Aorta (tissue), 5 donors: ENCODE results near the gene MTHFSD. TPM values are rescaled to one million over a fixed set of nuclear protein-coding genes. Genes with fewer than 3 reads are reported as not detected.

Experiments
- ATAC-seq: fragments of 200-7000 bp; cut with Tn5 transposase; one replicate; pipeline ENCODE4 v1.9.1; 2022; ENCODE audit warnings: moderate library complexity; ENCODE audit not compliant: low FRiP score
- DNase-seq, 2 donors: peaks; one replicate each; pipeline ENCODE4 v3.0.0-alpha.2; 2020
- H3K27ac ChIP-seq, 2 donors: one replicate each; pipeline ENCODE4 v1.5.1; 2013; ENCODE audit warnings: low read length in 2 of 2, mild to moderate bottlenecking in 2 of 2, moderate library complexity in 2 of 2, control low read depth in 1 of 2, inconsistent platforms in 1 of 2, low read depth in 1 of 2
- H3K27me3 ChIP-seq, 2 donors: one replicate each; pipeline ENCODE4 v1.6.1; 2013; ENCODE audit warnings: control low read depth in 1 of 2, low read length in 1 of 2, mild to moderate bottlenecking in 1 of 2, moderate library complexity in 1 of 2; ENCODE audit not compliant: insufficient read depth in 2 of 2, control insufficient read depth in 1 of 2
- H3K36me3 ChIP-seq, 2 donors: one replicate each; pipeline ENCODE4 v1.6.1; 2013; ENCODE audit warnings: control low read depth in 1 of 2, low read length in 1 of 2, mild to moderate bottlenecking in 1 of 2; ENCODE audit not compliant: insufficient read depth in 2 of 2, control insufficient read depth in 1 of 2
- H3K4me1 ChIP-seq, 2 donors: one replicate each; pipeline ENCODE4 v1.6.1; 2013; ENCODE audit warnings: low read length in 2 of 2, control low read depth in 1 of 2, mild to moderate bottlenecking in 1 of 2, moderate library complexity in 1 of 2; ENCODE audit not compliant: insufficient read depth in 2 of 2, control insufficient read depth in 1 of 2
- H3K4me3 ChIP-seq, 2 donors: one replicate each; pipeline ENCODE4 v1.5.1; 2013; ENCODE audit warnings: low read length in 2 of 2, control low read depth in 1 of 2, mild to moderate bottlenecking in 1 of 2
- H3K9me3 ChIP-seq: one replicate; pipeline ENCODE4 v1.6.1; 2013; ENCODE audit warnings: mild to moderate bottlenecking, low read length; ENCODE audit not compliant: control insufficient read depth
- WGBS, 2 donors: extraction: QIAGEN DNeasy Blood & Tissue Kit; methylation state at CpG; one replicate each; pipeline ENCODE4 v1.1.7; 2013; 5-methylcytosine and 5-hydroxymethylcytosine counted together
- intact Hi-C, 2 donors: fragments of 100-400 bp; cut with DNase I; formaldehyde crosslinking; loops; one replicate each; pipeline versions ENCODE4 v1.14.2 to v1.15.0; 2022
- polyA plus RNA-seq, 2 donors: library from polyadenylated mRNA; stranded (reverse); fragments of 200-250 nt; gene quantifications; one replicate each; pipeline ENCODE4 v1.2.3, GENCODE V29; 2013
- total RNA-seq, 2 donors: library from RNA; stranded (reverse); fragmentation: NEBNext Ultra II Directional; extraction: Animal tissue kit (Norgen Biotek cat#: 25700); gene quantifications; one replicate each; pipeline ENCODE4 v1.2.1, GENCODE V29; 2021
- donor health status: healthy with polysubstance abuse.
- donor health status: Bipolar disorder and iron deficiency.
- donor health status: DM: no; HTN: no; CAD: no.
- donor health status: DM: no; HTN: no; CAD: no.
- donor health status: DM: yes; HTN: yes; CAD: no.

MTHFSD gene
- total and polyA plus RNA-seq, 4 donors: 2.3 to 23.1 (median 13.6) TPM

- 88 to 92% methylated on average over 21 of the region's 21 CpGs for WGBS, 2 donors
- no peak for ATAC-seq
- H3K36me3 ChIP-seq: peaks cover 0 to 13% of the 10 kb centered on the region in 2 donors
Observed at GRCh38 chr16:86542756-86543750, 12.0 kb downstream of the MTHFSD start.

GRCh38 chr16:86541560-86541959 lies 13.5 kb downstream of the MTHFSD start:
- ATAC-seq (no peak), DNase-seq (peak in 1 of 2 donors; percentile 45)
- 92 to 94% methylated on average over 11 of the region's 11 CpGs for WGBS, 2 donors
- intact Hi-C loops: no loop called here
- Histone ChIP-seq H3K9me3 (no peaks in the 10 kb centered on the region), H3K27ac (no peak overlapping the region), H3K27me3 (no peaks in the 10 kb centered on the region), H3K4me3 (no peak overlapping the region), H3K4me1 (no peaks in the 10 kb centered on the region), H3K36me3 (peaks cover 0 to 13% of the 10 kb centered on the region in 2 donors)

More at GRCh38 chr16:86542756-86543750, 12.0 kb downstream of the MTHFSD start:
- DNase-seq: peak in 1 of 2 donors; percentile 61
- Histone ChIP-seq H3K4me1 (no peaks in the 10 kb centered on the region), H3K27me3 (no peaks in the 10 kb centered on the region), H3K9me3 (no peaks in the 10 kb centered on the region), H3K27ac (no peak overlapping the region), H3K4me3 (no peak overlapping the region)
- intact Hi-C loops: no loop called here

DNA sequence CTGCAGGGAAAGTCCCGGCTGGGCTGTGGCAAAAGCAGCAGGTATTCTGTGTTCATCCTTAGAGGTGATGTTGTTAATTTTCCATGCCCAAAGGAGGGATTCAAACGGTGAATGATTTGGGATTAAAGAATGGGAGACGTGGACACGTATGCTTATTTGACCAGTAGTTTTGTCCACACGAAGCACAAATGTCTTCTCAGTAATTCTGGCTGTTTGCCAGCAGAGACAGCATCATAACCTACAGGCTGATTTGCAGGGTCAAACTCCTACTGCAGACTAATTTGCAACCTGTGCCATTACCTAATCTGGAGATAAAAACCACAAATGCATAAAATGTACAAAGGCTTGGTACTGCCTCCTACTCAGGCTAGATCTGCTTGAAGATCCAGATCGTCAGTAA lies 14.1 kb downstream of the MTHFSD start:
- no peaks in the 10 kb centered on the region for H3K4me1 ChIP-seq
- 86 to 88% methylated on average over 6 of the region's 6 CpGs for WGBS, 2 donors
- ATAC-seq (no peak), DNase-seq (no peak)
- H3K9me3 ChIP-seq: no peaks in the 10 kb centered on the region
- H3K27me3 ChIP-seq: no peaks in the 10 kb centered on the region
- no peak overlapping the region for H3K4me3 ChIP-seq
- H3K36me3 ChIP-seq: peaks cover 0 to 13% of the 10 kb centered on the region in 2 donors
- intact Hi-C loops: no loop called here
- H3K27ac ChIP-seq: no peak overlapping the region

- Histone ChIP-seq H3K27me3 (no peaks in the 10 kb centered on the region), H3K4me1 (no peaks in the 10 kb centered on the region), H3K4me3 (no peak overlapping the region), H3K27ac (no peak overlapping the region), H3K9me3 (no peaks in the 10 kb centered on the region), H3K36me3 (peaks cover 0 to 11% of the 10 kb centered on the region in 2 donors)
- WGBS, 2 donors: 91 to 92% methylated on average over 17 of the region's 17 CpGs
- intact Hi-C loops: no loop called here
- DNase-seq (peak in 1 of 2 donors; percentile 64), ATAC-seq (no peak)
Observed at GRCh38 chr16:86538196-86538780, 16.7 kb downstream of the MTHFSD start.

GRCh38 chr16:86537486-86537885 lies 17.5 kb downstream of the MTHFSD start:
- H3K27me3 ChIP-seq: no peaks in the 10 kb centered on the region
- intact Hi-C loops: no loop called here
- peaks cover 0 to 11% of the 10 kb centered on the region in 2 donors for H3K36me3 ChIP-seq
- no peak for ATAC-seq
- no peak for DNase-seq
- WGBS, 2 donors: 95 to 97% methylated on average over 4 of the region's 4 CpGs
- no peak overlapping the region for H3K27ac ChIP-seq
- H3K4me1 ChIP-seq: no peaks in the 10 kb centered on the region
- no peaks in the 10 kb centered on the region for H3K9me3 ChIP-seq
- no peak overlapping the region for H3K4me3 ChIP-seq

DNA sequence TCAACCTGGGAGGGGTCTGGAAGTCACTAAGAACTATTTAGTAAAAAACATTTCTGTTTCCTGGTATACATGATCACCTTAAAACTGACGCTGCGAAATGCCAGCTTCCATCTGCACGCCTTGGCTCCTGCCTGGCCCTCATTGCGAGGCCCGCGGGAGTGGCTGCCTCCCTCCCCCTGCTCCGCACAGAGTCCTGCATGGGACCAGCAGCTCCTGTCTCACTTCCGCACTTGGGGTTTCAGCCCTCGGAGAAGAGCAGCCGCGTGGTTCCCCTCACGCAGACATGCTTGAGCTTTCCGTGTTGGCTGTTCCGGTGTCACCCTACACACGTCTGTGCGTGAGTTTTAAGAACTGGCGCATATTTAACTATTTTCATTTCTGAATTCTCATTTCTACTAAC lies 18.4 kb downstream of the MTHFSD start:
- Histone ChIP-seq H3K4me1 (no peaks in the 10 kb centered on the region), H3K4me3 (no peak overlapping the region), H3K36me3 (peaks cover 0 to 9% of the 10 kb centered on the region in 2 donors), H3K27ac (no peak overlapping the region), H3K9me3 (no peaks in the 10 kb centered on the region), H3K27me3 (no peaks in the 10 kb centered on the region)
- intact Hi-C loops: no loop called here
- 95 to 97% methylated on average over 17 of the region's 17 CpGs for WGBS, 2 donors
- ATAC-seq: no peak
- DNase-seq: peak in 1 of 2 donors; percentile 39

DNA sequence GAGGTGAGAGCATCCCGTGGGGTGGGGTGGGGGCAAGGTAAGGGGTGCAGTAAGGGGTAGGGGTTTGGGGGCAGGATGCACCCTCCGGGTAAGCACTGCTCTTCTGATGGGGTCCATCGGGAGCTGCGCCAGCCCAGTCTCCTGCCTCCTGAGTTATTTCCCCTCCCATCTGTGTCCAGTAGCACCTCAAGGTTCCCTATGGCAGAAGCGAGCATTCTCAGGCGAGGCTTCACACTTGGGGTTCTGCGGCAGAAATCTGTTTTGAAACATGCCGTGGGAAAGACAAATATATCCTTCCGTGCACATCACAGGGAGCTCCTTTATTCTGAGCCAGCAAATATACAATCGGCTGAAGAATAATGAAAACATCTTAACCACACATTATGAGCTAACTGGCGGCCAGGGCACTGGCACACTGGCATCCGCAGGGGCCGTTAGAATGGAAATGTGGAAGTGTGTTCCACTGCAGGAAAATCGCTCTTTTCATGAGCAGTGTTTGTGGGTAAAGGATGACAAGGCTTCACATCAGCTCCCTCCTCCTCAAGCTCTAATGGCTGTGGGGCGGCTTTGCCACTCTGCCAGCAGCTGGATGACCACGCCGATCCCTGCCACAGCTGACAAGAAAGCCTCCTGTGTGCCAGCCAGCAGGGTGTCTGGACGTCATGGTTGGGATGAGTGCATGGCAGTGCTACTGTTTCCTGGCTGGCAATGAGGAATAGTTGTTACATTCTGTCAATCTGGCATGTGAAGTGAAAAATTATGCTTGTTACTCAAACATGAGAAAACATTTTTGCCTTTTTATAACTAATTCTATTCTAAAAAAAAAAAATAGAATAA lies 20.0 kb downstream of the MTHFSD start:
- H3K27ac ChIP-seq: no peak overlapping the region
- no peaks in the 10 kb centered on the region for H3K9me3 ChIP-seq
- WGBS, 2 donors: 83 to 86% methylated on average over 18 of the region's 18 CpGs
- peak in 1 of 2 donors; percentile 38 for DNase-seq
- H3K4me1 ChIP-seq: no peaks in the 10 kb centered on the region
- intact Hi-C loops: no loop called here
- H3K36me3 ChIP-seq: peaks cover 0 to 6% of the 10 kb centered on the region in 2 donors
- H3K4me3 ChIP-seq: no peak overlapping the region
- ATAC-seq: no peak
- no peaks in the 10 kb centered on the region for H3K27me3 ChIP-seq

- H3K9me3 ChIP-seq: no peaks in the 10 kb centered on the region
- no peaks in the 10 kb centered on the region for H3K36me3 ChIP-seq
- no peaks in the 10 kb centered on the region for H3K4me1 ChIP-seq
- 90% methylated on average over 8 of the region's 8 CpGs for WGBS, 2 donors
- H3K27ac ChIP-seq: no peak overlapping the region
- ATAC-seq (no peak), DNase-seq (peak in 1 of 2 donors; percentile 36)
- H3K4me3 ChIP-seq: no peak overlapping the region
- intact Hi-C loops: no loop called here
- H3K27me3 ChIP-seq: no peaks in the 10 kb centered on the region
Observed at GRCh38 chr16:86533767-86534351, 21.2 kb downstream of the MTHFSD start.
